GM18505 (cell line): Measurements from ENCODE around the gene UBE2G1.
A peak's percentile ranks its signal among the peaks of the same experiment; 100 is the strongest.
"Not testable (repeated sequence)": the region's sequence is repeated elsewhere in the genome, so short reads cannot be mapped to it uniquely, and the experiment has no call there.

Experiments
- ATAC-seq: cut with Tn5 transposase; IDR thresholded peaks from one replicate; pipeline ENCODE4 v1.9.1; 2021; ENCODE audit not compliant: unreplicated experiment
- POLR2A ChIP-seq: IDR thresholded peaks from 4 replicates; pipeline ENCODE4 v1.6.1; 2011; ENCODE audit warnings: borderline replicate concordance; ENCODE audit not compliant: insufficient read depth, insufficient read length; ENCODE audit errors: extremely low read depth

UBE2G1 gene

GRCh38 chr17:4365103-4365627 lies 1.3 kb downstream of the UBE2G1 start:
- ATAC-seq, result peak; percentile 47
- peak; percentile 72 for TF ChIP-seq POLR2A

DNA sequence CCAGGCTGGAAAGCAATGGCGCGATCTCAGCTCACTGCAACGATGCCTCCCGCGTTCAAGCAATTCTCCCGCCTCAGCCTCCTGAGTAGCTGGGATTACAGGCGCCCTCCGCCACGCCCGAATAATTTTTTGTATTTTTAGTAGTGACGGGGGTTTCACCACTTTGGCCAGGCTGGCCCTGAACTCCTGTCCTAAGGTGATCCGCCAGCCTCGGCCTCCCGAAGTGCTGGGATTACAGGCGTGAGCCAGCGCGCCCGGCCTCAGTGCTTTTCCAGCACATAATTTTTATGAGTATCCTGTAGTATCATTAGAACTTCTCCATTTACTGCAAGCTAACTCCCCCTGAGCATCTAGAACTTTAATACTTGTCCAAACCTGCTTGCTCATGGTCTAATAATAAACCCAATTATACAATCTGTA lies 1.8 kb downstream of the UBE2G1 start:
- TF ChIP-seq POLR2A, result no peak
- ATAC-seq, result no peak

DNA sequence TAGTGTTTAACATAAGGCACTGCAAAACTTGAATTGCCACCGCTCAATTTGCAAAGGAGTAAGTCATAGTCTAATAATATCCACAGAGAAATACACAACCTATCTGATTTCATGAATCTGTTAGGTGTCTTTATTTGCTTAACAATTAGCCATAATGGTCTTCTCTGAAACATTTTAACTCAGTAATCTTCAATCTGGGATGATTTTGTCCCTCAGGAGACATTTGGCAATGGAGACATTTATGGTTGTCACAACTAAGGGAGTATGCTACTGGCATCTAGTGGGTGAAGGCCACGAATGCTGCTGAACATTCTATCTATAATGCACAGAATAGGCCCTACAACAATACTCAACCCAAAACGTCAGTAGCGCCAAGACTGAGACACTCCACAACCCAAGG lies 4.3 kb downstream of the UBE2G1 start:
- ATAC-seq, result no peak
- TF ChIP-seq POLR2A, result no peak

DNA sequence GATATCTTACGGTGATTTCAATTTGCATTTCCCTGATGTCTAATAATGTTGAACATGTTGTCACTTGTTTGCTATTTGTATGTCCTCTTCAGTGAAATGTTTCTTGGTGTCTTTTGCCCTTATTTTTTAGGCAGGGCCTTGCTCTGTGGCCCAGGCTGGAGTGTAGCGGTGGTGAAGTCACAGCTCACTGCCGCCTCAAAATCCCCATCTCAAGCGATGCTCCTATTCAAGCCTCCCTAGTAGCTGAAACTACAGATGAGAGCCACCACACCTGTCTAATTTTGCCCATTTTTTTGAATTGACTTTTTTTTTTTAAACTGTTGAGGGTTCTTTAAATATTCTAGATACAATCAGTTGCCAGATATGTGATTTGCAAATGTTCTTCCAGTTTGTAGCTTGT lies 8.3 kb downstream of the UBE2G1 start:
- TF ChIP-seq POLR2A, result no peak
- ATAC-seq, result no peak

GRCh38 chr17:4357671-4358070 lies 8.8 kb downstream of the UBE2G1 start:
- ATAC-seq, result no peak

DNA sequence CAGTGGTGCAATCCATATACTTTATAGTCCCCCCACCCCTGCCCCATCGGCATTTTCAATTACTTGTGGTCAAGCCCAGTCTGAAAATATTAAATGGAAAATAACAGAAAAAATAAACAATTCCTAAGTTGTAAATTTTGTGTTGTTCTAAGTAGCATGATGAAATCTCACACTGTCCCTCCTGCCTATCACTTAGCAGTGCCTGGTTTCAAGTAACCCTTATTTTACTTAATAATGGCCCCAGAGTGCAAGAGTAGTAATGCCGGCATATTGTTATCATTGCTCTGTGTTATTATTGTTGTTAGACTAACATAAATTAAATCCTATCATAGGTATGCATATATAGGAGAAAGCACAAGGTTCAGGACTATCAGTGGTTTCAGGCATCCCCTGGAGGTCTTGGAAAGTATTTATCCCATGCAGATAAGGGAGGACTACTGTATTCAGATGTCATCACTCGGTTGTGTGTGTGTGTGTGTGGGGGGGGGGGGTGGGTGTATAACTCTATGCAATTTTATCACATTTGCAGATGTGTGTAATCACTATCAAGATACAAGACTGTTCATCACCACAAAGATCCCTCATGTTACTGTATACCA lies 9.3 kb downstream of the UBE2G1 start:
- no peak for ATAC-seq
- TF ChIP-seq POLR2A, result no peak

More at GRCh38 chr17:4357671-4358070, 8.8 kb downstream of the UBE2G1 start:
- no peak for TF ChIP-seq POLR2A

- no peak for ATAC-seq
- TF ChIP-seq POLR2A, result no peak
Measured at GRCh38 chr17:4354862-4355514, 11.5 kb downstream of the UBE2G1 start.

DNA sequence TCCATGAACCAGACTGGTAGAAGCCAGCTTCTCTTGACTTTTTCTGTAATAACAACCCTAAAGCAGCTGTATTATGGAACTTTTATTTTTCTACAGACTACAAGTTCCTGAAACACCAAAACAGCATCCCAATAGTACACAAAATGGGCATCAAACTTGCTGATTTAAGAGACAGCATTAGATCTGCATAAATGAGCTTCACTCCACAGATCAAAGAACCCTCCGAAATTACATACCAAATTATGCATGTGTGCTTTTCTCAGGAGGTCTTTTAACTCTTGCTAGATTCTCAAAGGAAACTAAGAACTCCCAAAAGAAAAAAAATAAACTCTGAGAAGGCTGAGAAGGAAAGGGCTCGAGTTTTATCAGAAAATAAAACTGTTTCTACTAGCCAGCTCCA lies 12.3 kb downstream of the UBE2G1 start:
- no peak for ATAC-seq
- TF ChIP-seq POLR2A, result no peak

GRCh38 chr17:4350214-4350613 lies 16.3 kb downstream of the UBE2G1 start:
- not testable (repeated sequence) for ATAC-seq

- TF ChIP-seq POLR2A, result no peak
- no peak for ATAC-seq
Measured at GRCh38 chr17:4345581-4346252, 20.8 kb downstream of the UBE2G1 start.

GRCh38 chr17:4344926-4345325 lies 21.5 kb downstream of the UBE2G1 start:
- no peak for TF ChIP-seq POLR2A
- ATAC-seq, result no peak

DNA sequence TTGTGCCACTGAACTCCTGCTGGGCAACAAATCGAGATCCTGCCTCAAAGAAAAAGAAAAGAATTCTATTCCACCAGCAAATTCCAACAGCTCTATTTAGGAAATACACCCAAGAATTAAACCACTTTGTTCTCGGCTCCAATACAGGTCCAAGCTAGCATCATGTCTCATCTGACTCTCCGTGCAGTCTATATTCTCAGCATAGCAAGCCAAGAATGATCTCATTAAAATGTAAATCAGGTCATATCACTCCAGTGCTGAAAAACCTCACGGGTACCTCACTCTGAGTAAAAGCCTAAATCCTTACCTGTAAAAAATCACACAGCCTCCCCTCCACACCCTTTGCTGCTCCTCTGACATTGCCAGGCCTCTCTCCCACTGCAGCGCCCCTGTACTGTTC lies 23.9 kb downstream of the UBE2G1 start:
- no peak for TF ChIP-seq POLR2A
- no peak for ATAC-seq

GRCh38 chr17:4341616-4341977 lies 24.9 kb downstream of the UBE2G1 start:
- TF ChIP-seq POLR2A, result no peak
- no peak for ATAC-seq
